Thyroid gland (tissue), 4 donors: ENCODE data around the gene TSPAN15. TPM values are rescaled to one million over a fixed set of nuclear protein-coding genes. Genes with fewer than 3 reads are reported as not detected.
"Not testable (repeated sequence)": the region's sequence is repeated elsewhere in the genome, so short reads cannot be mapped to it uniquely, and the experiment has no call there.

Experiments
- DNase-seq, 2 donors: peaks; one replicate each; pipeline ENCODE4 v3.0.0-alpha.2; 2019
- H3K27ac ChIP-seq, 3 donors: fragments of 200-600 bp; sonication (generic); 1 replicate in 2 of 3; 2 replicates in 1 of 3; pipeline ENCODE4 v1.5.1; 2016 to 2019; ENCODE audit warnings: mild to moderate bottlenecking in 1 of 3, moderate library complexity in 1 of 3
- H3K27me3 ChIP-seq: fragments of 200-600 bp; sonication (generic); one replicate; pipeline ENCODE4 v1.5.1; 2019
- H3K36me3 ChIP-seq, 2 donors: fragments of 200-600 bp; sonication (generic); one replicate each; pipeline ENCODE4 v1.5.1; 2016 to 2019
- H3K4me1 ChIP-seq, 2 donors: fragments of 200-600 bp; sonication (generic); one replicate each; pipeline ENCODE4 v1.5.1; 2017 to 2019
- H3K4me3 ChIP-seq, 3 donors: fragments of 200-600 bp; sonication (generic); replicated peaks in 1 of 3; 1 replicate in 2 of 3; 2 replicates in 1 of 3; pipeline ENCODE4 v1.5.1; 2016; ENCODE audit warnings: mild to moderate bottlenecking in 1 of 3
- H3K9me3 ChIP-seq: fragments of 200-600 bp; sonication (generic); one replicate; pipeline ENCODE4 v1.5.1; 2017
- POLR2A ChIP-seq, 2 donors: fragments of 450-650 bp; IDR thresholded peaks; one replicate each; pipeline ENCODE4 v1.6.1; 2017; ENCODE audit warnings: antibody characterized with exemption in 2 of 2, mild to moderate bottlenecking in 2 of 2, moderate library complexity in 1 of 2
- WGBS, 2 donors: methylation state at CpG; one replicate each; pipeline ENCODE4 v1.1.5; 2017; 5-methylcytosine and 5-hydroxymethylcytosine counted together
- intact Hi-C: fragments of 100-400 bp; cut with DNase I; formaldehyde crosslinking; loops from one replicate; pipeline ENCODE4 v1.15.1; 2023
- total RNA-seq, 4 donors: library from RNA; depleted of rRNA; stranded (reverse); fragments of >200 nt; gene quantifications; one replicate each; pipeline ENCODE4 v1.2.3, GENCODE V29; 2016
- TF ChIP-seq, protein P1 (sequence below), 6 experiments: fragments of 200-600 bp in 3 of 6; fragments of 450-650 bp in 3 of 6; sonication (generic) in 3 of 6; IDR thresholded peaks; one replicate each; pipeline ENCODE4 v1.5.1; 2016 to 2019; ENCODE audit warnings: antibody characterized with exemption in 6 of 6, mild to moderate bottlenecking in 2 of 6, inconsistent platforms in 1 of 6, moderate library complexity in 1 of 6

Gene TSPAN15
- total RNA-seq, 4 donors from 2014 or later: 9.0 to 23.1 (median 17.2) TPM

DNA sequence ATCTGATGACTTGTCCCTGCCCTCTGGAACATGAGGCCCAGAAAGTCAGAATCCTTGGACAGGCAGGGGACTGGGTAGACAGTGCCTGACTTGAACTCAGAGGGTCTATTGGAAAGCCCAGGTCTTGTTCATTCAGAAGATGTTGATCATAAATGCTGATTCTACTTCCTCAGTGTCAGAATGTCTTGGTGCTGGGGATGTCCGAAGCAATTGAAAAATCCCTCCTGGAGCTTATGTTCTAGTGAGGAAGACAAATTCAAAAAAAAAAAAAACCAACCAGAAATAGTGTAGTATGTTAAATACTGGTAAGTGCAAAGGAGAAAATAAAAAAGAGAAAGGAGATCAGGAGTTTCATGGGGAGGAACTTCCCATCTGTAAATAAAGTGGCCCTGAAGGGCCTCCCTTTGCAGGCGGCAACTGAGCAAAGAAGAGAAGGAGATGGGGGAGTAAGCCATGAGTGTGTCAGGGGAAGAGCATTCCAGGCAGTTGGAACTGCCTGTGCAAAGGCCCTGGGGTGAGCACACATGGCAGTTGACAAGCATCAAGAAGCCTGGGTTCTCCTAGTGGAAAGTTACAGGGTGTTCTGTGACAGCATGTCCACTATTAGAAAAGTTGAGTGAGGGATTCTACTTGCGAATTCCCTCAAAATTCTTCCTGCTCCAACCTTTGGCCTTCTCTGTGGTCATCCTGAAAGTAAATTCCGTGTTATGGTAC lies 30.7 kb downstream of the TSPAN15 start:
- Histone ChIP-seq H3K4me1 (peaks cover 32 to 54% of the 10 kb centered on the region in 2 donors), H3K9me3 (no peaks in the 10 kb centered on the region), H3K27ac (peak overlapping the region in 1 of 3 donors; percentile 22), H3K36me3 (no peaks in the 10 kb centered on the region), H3K27me3 (no peaks in the 10 kb centered on the region), H3K4me3 (no peak overlapping the region)
- 88 to 93% methylated on average over 4 of the region's 4 CpGs for WGBS, 2 donors
- DNase-seq: no peak
- TF ChIP-seq POLR2A (IDR thresholded peaks at IDR 0.05): no peak
- TF ChIP-seq, protein P1, sequence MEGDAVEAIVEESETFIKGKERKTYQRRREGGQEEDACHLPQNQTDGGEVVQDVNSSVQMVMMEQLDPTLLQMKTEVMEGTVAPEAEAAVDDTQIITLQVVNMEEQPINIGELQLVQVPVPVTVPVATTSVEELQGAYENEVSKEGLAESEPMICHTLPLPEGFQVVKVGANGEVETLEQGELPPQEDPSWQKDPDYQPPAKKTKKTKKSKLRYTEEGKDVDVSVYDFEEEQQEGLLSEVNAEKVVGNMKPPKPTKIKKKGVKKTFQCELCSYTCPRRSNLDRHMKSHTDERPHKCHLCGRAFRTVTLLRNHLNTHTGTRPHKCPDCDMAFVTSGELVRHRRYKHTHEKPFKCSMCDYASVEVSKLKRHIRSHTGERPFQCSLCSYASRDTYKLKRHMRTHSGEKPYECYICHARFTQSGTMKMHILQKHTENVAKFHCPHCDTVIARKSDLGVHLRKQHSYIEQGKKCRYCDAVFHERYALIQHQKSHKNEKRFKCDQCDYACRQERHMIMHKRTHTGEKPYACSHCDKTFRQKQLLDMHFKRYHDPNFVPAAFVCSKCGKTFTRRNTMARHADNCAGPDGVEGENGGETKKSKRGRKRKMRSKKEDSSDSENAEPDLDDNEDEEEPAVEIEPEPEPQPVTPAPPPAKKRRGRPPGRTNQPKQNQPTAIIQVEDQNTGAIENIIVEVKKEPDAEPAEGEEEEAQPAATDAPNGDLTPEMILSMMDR (IDR thresholded peaks at IDR 0.05): no peak
- intact Hi-C loops: no loop called here

DNA sequence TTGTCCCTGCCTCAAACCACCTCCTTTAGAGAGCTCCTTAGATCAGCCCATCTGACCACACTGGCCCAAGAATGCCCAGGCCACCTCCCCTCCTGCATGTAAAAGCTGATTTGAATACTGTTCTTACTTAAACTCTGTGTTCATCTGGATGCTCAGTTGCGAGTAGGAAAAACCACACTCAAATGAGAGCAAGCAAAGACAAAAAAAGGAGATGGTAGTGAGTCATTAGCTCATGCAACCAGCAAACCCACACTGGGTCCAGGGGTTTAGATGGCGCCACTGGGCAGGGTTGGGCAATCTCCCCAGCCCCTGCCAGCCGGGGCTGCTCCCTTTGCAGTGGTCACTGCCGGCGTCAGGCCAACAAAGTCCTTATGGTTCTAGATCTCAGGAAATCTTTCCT lies 32.7 kb downstream of the TSPAN15 start:
- WGBS, 2 donors: 87 to 92% methylated on average over 2 to 5 of the region's 5 CpGs
- H3K36me3 ChIP-seq: no peaks in the 10 kb centered on the region
- no peak overlapping the region for H3K4me3 ChIP-seq
- no peaks in the 10 kb centered on the region for H3K27me3 ChIP-seq
- intact Hi-C loops: no loop called here
- DNase-seq: no peak
- H3K27ac ChIP-seq: no peak overlapping the region
- no peak for TF ChIP-seq POLR2A (IDR thresholded peaks at IDR 0.05)
- TF ChIP-seq, protein P1 (IDR thresholded peaks at IDR 0.05): no peak
- H3K9me3 ChIP-seq: no peaks in the 10 kb centered on the region
- H3K4me1 ChIP-seq: peaks cover 40 to 59% of the 10 kb centered on the region in 2 donors

DNA sequence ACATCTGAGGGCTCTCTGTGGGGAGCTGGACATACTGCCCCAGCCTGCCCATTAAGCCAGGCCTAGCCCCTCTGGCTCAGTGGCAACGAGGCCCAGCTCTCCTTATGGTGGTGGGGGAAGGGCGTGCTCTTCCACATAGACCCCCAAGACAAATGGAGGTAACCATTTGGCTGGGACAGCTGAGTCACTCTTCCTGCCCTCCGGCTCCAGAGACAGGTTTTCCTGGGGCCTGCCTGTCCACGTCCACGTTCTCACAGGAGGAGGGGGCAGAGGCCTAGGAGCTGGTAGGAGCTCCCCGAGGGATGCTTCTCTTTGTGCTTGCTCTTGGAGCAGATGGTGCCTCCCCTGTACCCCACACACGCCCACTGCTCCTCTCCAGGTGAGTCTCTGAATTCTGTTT lies 33.5 kb downstream of the TSPAN15 start:
- no peaks in the 10 kb centered on the region for H3K36me3 ChIP-seq
- H3K27me3 ChIP-seq: no peaks in the 10 kb centered on the region
- TF ChIP-seq, protein P1 (IDR thresholded peaks at IDR 0.05): no peak
- TF ChIP-seq POLR2A (IDR thresholded peaks at IDR 0.05): no peak
- H3K27ac ChIP-seq: peak overlapping the region in 1 of 3 donors; percentile 11
- H3K9me3 ChIP-seq: no peaks in the 10 kb centered on the region
- 85 to 87% methylated on average over 5 to 7 of the region's 7 CpGs for WGBS, 2 donors
- no peak for DNase-seq
- peaks cover 37 to 54% of the 10 kb centered on the region in 2 donors for H3K4me1 ChIP-seq
- intact Hi-C loops: no loop called here
- H3K4me3 ChIP-seq: no peak overlapping the region

DNA sequence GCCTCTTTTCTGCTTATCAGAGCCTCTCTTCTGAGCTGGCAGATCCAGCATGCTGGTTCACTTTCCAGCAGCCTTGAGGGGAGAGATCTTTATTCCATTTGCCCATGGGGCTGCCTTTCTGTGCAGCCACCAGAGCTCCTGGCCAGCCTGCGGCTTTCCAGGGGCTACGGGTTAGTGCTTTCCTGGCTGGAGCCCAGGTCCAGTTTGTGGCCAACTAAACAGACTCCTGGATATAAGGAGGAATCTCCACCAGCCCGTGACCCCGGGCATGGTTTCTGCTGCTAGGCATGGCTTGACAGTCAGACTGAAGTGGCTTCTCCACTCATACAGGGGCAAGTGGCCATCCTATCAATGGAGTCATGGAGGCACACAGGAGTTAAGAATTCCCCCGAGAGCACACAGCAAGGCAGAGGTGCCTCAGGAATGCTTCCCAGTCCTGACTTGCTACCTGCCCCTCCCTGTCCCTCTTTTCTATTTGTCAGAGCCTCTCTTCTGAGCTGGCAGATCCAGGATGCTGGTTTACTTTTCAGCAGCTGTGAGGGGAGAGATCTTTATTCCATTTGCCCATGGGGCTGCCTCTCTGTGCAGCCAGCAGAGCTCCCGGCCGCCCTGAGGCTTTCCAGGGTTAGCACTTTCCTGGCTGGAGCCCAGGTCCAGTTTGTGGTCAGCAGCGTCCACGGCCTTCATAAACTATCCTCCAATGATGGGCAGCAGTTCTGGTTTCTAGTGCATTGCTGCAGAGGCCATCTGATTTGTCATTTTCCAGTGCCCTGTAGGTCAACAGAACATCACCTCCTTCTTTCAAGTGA lies 35.9 kb downstream of the TSPAN15 start:
- H3K27me3 ChIP-seq: no peaks in the 10 kb centered on the region
- peak overlapping the region in 2 of 3 donors; percentile 52 to 57 for H3K27ac ChIP-seq
- intact Hi-C loops: no loop called here
- no peaks in the 10 kb centered on the region for H3K9me3 ChIP-seq
- peak; percentile 100 for DNase-seq
- no peaks in the 10 kb centered on the region for H3K36me3 ChIP-seq
- no peak for TF ChIP-seq POLR2A (IDR thresholded peaks at IDR 0.05)
- TF ChIP-seq, protein P1 (IDR thresholded peaks at IDR 0.05): no peak
- H3K4me3 ChIP-seq: no peak overlapping the region
- H3K4me1 ChIP-seq: peaks cover 30 to 34% of the 10 kb centered on the region in 2 donors
- 17 to 24% methylated on average over 9 of the region's 9 CpGs for WGBS, 2 donors

DNA sequence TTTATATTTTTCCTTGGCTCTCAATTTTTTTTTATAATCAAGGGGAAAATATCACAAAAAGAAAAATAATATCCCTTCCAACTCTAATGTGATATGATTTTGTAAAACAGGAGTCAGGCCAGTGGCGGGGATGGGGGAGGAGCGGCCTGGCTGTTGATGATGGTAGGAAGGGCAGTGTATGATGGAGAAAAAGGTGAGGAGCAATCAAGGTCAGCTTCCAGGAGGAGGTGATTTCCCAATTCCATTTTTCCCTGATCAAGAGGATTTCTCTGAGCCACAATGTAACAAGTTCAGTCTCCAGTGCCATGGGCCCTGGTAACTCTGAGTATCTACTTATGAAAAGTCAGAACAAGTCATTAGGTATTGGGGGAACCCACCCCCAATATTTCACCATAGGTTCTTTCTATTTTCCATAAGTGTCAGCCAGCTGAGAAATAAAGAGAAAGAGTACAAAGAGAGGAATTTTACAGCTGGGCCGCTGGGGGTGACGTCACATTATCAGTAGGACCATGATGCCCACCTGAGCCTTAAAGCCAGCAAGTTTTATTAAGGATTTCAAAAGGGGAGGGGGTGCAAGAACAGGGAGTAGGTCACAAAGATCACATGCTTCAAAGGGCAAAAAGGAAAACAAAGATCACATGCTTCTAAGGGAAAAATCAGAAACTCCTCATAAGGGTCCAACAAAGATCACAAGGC lies 37.0 kb downstream of the TSPAN15 start:
- DNase-seq, H3K4me3 ChIP-seq, H3K9me3 ChIP-seq, H3K27me3 ChIP-seq, intact Hi-C loops, H3K27ac ChIP-seq, H3K36me3 ChIP-seq: not testable (repeated sequence)
- peaks cover 30 to 34% of the 10 kb centered on the region in 2 donors for H3K4me1 ChIP-seq
- 85 to 96% methylated on average over 4 of the region's 4 CpGs for WGBS, 2 donors

DNA sequence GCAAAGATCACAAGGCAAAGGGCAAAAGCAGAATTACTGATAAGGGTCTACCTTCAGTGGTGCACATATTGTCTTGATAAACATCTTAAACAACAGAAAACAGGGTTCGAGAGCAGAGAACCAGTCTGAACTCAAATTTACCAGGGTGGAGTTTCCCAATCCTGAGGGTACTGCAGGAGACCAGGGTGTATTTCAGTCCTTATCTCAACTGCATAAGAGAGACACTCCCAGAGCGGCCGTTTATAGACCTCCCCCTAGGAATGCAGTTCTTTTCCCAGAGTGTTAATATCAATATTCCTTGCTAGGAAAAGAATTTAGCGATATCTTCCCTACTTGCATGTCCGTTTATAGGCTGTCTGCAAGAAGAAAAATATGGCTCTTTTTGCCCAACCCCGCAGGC lies 37.6 kb downstream of the TSPAN15 start:
- H3K27me3 ChIP-seq, DNase-seq, intact Hi-C loops, H3K27ac ChIP-seq, H3K4me3 ChIP-seq, H3K9me3 ChIP-seq, H3K36me3 ChIP-seq: not testable (repeated sequence)
- 87 to 88% methylated on average over 6 of the region's 6 CpGs for WGBS, 2 donors
- peaks cover 29 to 34% of the 10 kb centered on the region in 2 donors for H3K4me1 ChIP-seq
